ENCODE measurements around the gene DLG2.

DNA sequence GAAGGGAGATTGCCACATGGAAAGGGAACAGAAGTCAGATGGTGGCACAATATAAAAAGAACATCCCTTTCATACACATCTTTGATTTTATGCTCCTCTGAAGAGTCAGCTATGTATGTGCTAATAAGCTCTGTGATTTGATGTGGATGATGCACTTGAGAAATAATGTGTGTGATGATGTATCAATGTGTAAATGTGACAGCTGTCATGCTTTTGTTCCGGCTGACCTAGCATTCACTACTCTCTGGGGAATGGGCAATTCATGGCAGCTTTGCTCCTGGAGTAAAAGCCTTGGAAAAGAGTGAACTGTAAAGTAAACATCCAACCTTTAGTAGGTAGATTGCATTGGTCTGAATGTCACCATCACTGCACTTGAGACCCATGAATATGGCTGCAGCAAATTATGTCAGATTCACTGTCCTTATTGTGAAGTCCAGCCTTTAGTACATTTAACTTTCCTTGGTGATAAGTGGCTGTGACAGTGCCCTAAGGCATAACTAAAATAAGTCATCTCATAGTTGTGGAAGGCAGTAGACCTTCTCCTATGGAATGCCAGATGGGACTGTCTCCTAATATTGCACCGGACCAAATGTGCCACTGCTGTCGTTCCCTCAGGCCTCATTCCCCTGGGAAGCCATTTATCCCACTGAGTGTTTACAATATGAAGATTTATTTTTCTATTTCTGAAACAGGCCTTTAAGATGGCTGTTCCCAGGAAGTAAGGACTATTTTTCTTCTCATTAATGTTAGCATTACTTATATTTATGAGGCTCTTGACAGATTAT, 2162.8 kb downstream of the DLG2 start:
- TF ChIP-seq EZH2 (IDR thresholded peaks at IDR 0.05; ENCODE audit: borderline replicate concordance, low read length) (no peak), CTCF (conservative IDR thresholded peaks at IDR 0.05 in 1 of 2, IDR thresholded peaks at IDR 0.05 in 1 of 2; ENCODE audit: extremely low read depth in 1 of 2, insufficient read depth in 1 of 2, low read depth in 1 of 2, low read length in 2 of 2) (no peak)
